SH-SY5Y (cell line): ENCODE results near the gene OPRPN.

ENCODE experiments used
- GATA2 ChIP-seq: IDR thresholded peaks from 2 replicates; pipeline ENCODE4 v1.6.1; 2011; ENCODE audit warnings: mild to moderate bottlenecking, low read depth, low read length
- GATA3 ChIP-seq: IDR thresholded peaks from 2 replicates; pipeline ENCODE4 v1.6.1; 2011; ENCODE audit warnings: low read depth, mild to moderate bottlenecking, low read length, moderate library complexity

- TF ChIP-seq GATA2: no peak
- TF ChIP-seq GATA3: no peak
Observed at GRCh38 chr4:70405765-70406164, 8.0 kb downstream of the OPRPN start.
